GM10266 (cell line): ENCODE measurements around the gene EDDM3A.
"Not testable (repeated sequence)": the region's sequence is repeated elsewhere in the genome, so short reads cannot be mapped to it uniquely, and the experiment has no call there.

Experiments used
- DNase-seq: peaks from one replicate; pipeline ENCODE4 v3.0.0; 2012; ENCODE audit errors: extremely low spot score
- CTCF ChIP-seq: IDR thresholded peaks from 2 replicates; pipeline ENCODE4 v1.5.1; 2012; ENCODE audit warnings: mild to moderate bottlenecking, low read depth; ENCODE audit not compliant: control insufficient read depth, insufficient read depth; ENCODE audit errors: missing control alignments

EDDM3A gene

GRCh38 chr14:20745571-20746358 lies at the start of gene EDDM3A:
Gene EDDM3A (plus strand): TSS chr14:20745887. CDS start chr14:20747581, 1,694 bp downstream.
- no peak for DNase-seq
- TF ChIP-seq CTCF, result no peak

- no peak for TF ChIP-seq CTCF
- no peak for DNase-seq
Measured at GRCh38 chr14:20696764-20697163, 48.9 kb upstream of the EDDM3A start.

GRCh38 chr14:20697273-20698017 lies 48.2 kb upstream of the EDDM3A start:
- peak; percentile 61 for DNase-seq
- peak; percentile 89 for TF ChIP-seq CTCF

- no peak for DNase-seq
- TF ChIP-seq CTCF, result no peak
Measured at GRCh38 chr14:20698018-20698329, 47.7 kb upstream of the EDDM3A start.

GRCh38 chr14:20698934-20699333 lies 46.8 kb upstream of the EDDM3A start:
- no peak for TF ChIP-seq CTCF
- DNase-seq, result no peak

GRCh38 chr14:20699931-20700330 lies 45.8 kb upstream of the EDDM3A start:
- DNase-seq, result no peak
- TF ChIP-seq CTCF, result no peak

- not testable (repeated sequence) for DNase-seq
Measured at GRCh38 chr14:20700965-20701364, 44.7 kb upstream of the EDDM3A start.
